OCI-M2 (cell line): ENCODE data around the gene EML5.

Source experiments
- DNase-seq: peaks from one replicate; lab custom pipeline; 2025; ENCODE audit not compliant: unreplicated experiment; lab: John Stamatoyannopoulos, UW

Gene EML5

GRCh38 chr14:88727057-88727456 is 65.7 kb downstream of the EML5 start:
- no peak for DNase-seq

- no peak for DNase-seq
Measured at GRCh38 chr14:88710709-88711108, 82.0 kb downstream of the EML5 start.

- DNase-seq: no peak
Measured at GRCh38 chr14:88707088-88707487, 85.7 kb downstream of the EML5 start.

- DNase-seq: no peak
Measured at GRCh38 chr14:88706425-88706824, 86.3 kb downstream of the EML5 start.

GRCh38 chr14:88698651-88699050 is 94.1 kb downstream of the EML5 start:
- no peak for DNase-seq

GRCh38 chr14:88695870-88696269 is 96.9 kb downstream of the EML5 start:
- DNase-seq: no peak

- no peak for DNase-seq
Measured at GRCh38 chr14:88688386-88688785, 104.4 kb downstream of the EML5 start.

- DNase-seq: no peak
Measured at GRCh38 chr14:88683119-88683518, 109.6 kb downstream of the EML5 start.

GRCh38 chr14:88682495-88683114 is 110.1 kb downstream of the EML5 start:
- DNase-seq: no peak

GRCh38 chr14:88681755-88682494 is 110.8 kb downstream of the EML5 start:
- no peak for DNase-seq

GRCh38 chr14:88669346-88669745 is 123.4 kb downstream of the EML5 start:
- DNase-seq: no peak

- DNase-seq: no peak
Measured at GRCh38 chr14:88668448-88669116, 124.2 kb downstream of the EML5 start.

GRCh38 chr14:88667555-88668273 is 125.0 kb downstream of the EML5 start:
- DNase-seq: peak; percentile 47

- no peak for DNase-seq
Measured at GRCh38 chr14:88660056-88660455, 132.7 kb downstream of the EML5 start.

- DNase-seq: no peak
Measured at GRCh38 chr14:88639221-88639620, 153.5 kb downstream of the EML5 start.

GRCh38 chr14:88632512-88632911 is 160.2 kb downstream of the EML5 start:
- no peak for DNase-seq

GRCh38 chr14:88631091-88631490 is 161.7 kb downstream of the EML5 start:
- DNase-seq: no peak

- DNase-seq: no peak
Measured at GRCh38 chr14:88630565-88630964, 162.2 kb downstream of the EML5 start.

GRCh38 chr14:88628462-88628861 is 164.3 kb downstream of the EML5 start:
- DNase-seq: no peak

- DNase-seq: no peak
Measured at GRCh38 chr14:88628033-88628432, 164.7 kb downstream of the EML5 start.

GRCh38 chr14:88625671-88626070 is 167.1 kb downstream of the EML5 start:
- DNase-seq: no peak

- no peak for DNase-seq
Measured at GRCh38 chr14:88621100-88621499, 171.7 kb downstream of the EML5 start.
